Fibroblast of peridontal ligament (primary cell): Measurements from ENCODE around the gene GSTA4.
"Not testable (repeated sequence)": the region's sequence is repeated elsewhere in the genome, so short reads cannot be mapped to it uniquely, and the experiment has no call there.

Experiments used
- DNase-seq: peaks from one replicate; pipeline ENCODE4 v3.0.0-alpha.2; 2010; ENCODE audit errors: extremely low read depth

GSTA4 gene

DNA sequence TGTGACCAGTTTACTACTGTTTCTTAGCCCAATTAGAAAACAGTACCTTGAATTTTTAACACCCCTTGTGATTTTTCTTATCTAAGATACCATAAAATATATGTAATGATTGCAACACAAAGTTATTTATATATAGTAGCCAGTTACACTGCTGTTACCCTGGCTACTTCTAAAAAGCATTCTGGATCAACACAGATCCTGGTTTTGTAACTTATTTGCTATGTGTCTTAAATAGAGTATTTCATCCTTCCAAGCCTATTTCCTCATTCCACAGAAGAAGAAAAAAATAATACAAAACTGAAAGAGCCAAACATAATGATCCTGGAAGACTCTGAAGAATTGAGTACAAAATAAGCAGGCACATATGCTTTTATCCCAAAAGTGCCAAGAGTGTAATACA is 19.0 kb upstream of the GSTA4 start:
- DNase-seq, result peak; percentile 92

DNA sequence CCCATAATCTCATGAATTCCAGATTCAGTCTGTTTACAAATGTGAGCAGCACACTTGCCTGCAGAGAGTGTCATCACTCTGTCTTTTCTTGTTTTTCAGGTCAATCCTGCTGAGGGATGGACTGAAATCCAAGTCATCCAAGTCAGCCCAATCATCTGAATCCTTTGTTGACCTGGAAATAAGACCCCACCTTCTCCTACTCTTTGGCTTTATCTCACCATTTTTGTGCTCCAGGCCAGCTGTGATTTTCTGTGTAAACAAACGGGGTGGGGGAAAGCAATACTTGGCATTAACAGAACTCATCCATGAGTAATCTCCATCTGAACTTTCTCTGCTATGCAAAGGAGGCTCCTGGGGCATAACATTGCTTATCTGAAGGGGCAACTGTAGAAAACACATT is 16.9 kb upstream of the GSTA4 start:
- DNase-seq, result peak; percentile 60

- no peak for DNase-seq
Measured at GRCh38 chr6:53010504-53010903, 15.4 kb upstream of the GSTA4 start.

GRCh38 chr6:53009511-53009910 is 14.4 kb upstream of the GSTA4 start:
- no peak for DNase-seq

GRCh38 chr6:53009056-53009455 is 14.0 kb upstream of the GSTA4 start:
- DNase-seq, result no peak

GRCh38 chr6:53008192-53008687 is 13.2 kb upstream of the GSTA4 start:
- not testable (repeated sequence) for DNase-seq

GRCh38 chr6:53005663-53006250 is 10.7 kb upstream of the GSTA4 start:
- no peak for DNase-seq

- DNase-seq, result no peak
Measured at GRCh38 chr6:52999456-52999855, 4.4 kb upstream of the GSTA4 start.

DNA sequence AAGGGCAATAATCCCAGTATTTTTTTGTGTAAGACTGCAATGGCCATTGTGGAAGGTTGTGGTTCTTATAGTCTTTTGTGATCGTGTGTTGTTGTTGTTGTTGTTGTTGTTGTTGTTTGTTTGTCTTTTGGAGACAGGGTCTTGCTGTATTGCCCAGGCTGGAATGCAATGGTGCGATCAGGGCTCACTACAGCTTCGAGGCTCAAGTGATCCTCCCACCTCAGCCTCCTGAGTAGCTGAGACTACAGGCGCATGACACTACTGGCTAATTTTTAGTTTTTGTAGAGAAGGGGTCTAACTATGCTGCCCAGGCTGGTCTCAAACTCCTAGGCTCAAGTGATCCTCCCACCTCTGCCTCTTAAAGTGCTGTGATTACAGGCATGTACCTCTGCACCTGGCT is 3.5 kb upstream of the GSTA4 start:
- no peak for DNase-seq

DNA sequence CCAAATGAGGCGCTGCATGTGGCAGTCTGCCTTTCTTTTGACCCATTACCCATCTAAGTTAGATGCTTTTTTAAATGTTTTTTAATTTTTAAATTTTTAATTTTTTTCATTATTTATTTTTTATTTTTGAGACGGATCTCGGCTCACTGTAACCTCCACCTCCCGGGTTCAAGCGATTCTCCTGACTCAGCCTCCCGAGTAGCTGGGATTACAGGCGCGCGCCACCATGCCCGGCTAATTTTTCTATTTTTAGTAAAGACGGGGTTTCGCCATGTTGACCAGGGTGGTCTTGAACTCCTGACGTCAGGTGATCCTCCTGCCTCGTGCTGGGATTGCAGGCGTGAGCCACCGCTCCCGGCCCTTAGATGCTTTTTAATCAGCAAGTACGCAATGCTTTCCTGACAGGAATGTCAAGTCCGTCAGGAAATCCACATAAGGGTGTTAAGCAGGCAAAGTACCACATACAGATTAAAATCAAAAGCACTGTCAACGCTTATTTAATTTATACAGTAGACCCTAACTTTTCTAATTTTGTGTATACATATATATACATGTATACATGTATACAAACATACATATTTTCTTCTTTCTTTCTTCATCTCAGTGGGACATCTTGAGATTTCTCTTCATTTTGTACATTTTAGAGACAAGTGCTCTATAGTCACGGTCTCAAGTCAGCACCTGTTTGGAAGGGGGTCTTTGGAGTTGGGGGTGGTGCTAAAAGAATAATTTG is 995 bp upstream of the GSTA4 start:
- DNase-seq, result peak; percentile 85

GRCh38 chr6:52994839-52995088 is 320 bp downstream of the GSTA4 start:
- no peak for DNase-seq

DNA sequence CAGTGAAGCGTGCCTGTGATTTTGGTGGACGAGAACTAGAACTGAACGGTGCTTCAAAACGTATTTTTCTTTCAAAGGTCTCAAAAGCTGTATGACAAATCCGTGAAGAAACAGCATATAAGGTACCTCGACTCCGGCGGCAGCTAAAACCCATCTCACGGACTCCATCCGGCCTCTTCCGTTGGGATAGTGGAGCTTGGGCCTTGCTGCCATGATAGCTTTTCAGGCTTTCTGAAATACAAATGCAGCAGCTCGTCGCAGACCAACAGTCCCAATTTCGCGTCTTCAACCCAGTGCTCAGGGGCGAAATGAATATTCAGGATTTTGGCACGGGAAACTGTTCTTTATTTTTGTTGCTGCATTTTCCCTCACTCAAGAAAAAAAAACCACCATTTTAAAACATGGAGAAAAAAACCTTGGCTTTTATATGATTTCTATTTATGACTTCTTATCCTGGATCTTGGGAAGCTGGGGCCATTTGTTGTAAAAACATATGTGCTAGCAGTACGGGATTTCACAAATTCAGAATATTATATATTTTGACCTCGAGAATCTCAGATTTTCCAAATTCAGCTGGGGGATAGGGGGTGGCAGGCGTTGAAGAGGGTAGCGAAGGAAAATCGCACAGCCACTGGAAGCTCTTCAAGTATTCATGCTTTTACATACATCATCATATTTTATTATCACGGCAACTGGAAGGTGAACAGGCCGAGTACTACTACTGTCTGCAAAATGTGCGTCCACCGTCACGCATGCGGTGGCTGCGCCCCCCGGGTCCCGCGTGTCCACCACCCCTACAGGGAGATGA is 849 bp downstream of the GSTA4 start:
- peak; percentile 53 for DNase-seq

DNA sequence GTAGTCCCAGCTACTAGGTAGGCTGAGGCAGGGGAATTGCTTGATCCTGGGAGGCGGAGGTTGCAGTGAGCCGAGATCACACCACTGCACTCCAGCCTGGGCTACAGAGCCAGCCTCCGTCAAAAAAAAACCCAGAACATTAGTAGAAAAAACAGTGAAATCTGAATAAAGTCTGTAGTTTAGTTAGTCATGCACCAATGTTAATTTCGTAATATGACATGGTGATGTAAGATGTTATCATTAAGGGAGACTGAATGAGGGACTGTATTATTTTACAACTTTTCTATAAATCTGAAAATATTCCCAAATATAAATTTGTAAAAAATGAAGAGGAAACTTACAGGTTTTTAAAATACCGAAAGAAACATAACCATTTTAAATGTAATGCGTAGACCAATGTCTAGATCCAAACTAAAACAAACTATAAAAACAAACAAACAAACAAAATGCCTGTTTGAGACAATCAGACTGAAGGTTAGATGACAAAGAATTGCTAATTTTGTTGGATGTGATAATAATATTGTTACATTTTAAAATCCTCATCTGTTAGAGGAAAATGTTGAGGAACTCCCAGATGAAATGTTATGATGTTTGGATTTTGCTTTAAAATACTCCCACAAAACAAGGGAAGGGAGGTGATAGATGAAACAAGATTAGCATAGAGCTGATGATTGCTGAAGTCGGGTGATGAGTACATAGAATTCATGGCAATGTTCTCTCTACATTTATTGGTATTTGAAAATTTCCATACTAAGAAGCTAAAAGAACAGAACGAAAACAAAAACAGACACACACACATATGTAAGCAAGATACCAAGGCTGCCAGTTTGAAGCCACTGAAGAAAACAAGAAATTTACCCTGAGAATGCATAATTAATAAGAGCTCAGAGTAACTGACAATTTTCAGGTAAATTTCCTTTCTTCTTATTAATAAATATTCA is 1.8 kb downstream of the GSTA4 start:
- DNase-seq, result peak; percentile 84

DNA sequence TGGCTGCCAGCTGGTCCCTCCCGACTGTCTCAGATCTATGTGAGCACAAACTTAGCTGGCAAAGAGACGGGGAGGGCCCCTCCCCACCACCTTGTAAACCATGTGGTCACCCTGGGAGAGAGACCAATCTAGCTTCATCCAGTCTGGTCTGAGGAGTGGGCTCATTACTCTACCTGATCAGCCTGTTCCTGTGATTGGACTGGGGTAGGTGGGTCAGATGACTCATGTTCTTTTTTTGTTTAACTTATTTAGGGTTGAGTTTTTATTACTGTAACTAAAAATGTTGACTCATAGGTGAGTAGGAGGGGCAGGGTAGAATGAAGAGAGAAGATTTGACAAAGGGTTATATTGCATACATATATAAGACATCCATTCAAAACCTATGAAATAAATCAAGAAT is 4.7 kb downstream of the GSTA4 start:
- DNase-seq, result no peak

- DNase-seq, result no peak
Measured at GRCh38 chr6:52985228-52985627, 9.9 kb downstream of the GSTA4 start.

GRCh38 chr6:52984247-52984646 is 10.8 kb downstream of the GSTA4 start:
- no peak for DNase-seq

DNA sequence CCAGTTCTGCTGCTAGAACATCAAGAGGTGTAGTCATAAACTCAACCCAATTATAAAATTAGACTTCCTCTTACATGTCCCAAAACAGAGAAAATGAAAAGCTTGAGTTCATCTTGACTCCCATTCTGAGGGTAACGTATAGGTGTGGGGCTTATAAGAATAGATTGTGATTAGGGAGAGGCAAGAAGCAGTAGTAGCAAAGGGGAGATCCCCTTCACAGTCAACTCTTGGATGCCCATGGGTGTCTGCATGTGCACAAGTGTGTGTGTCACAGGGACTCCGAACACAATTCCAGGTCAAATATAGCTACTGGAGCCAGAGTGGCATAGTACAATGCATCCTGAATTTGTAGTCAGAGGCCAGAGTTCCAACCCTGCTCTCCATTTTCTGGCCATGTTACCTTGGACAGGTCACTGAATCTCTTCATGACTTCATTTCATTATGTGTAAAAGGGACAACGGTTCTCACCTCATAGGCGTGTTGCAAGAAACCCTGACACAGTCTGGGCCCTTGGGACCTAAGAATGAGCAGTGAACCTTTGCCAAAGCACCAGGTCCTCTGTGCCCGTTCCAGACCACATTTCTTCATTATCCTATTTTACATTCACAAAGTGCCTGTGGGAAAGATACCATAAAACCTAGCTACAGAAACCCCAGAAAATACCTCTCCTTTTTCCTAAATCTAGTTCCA is 11.8 kb downstream of the GSTA4 start:
- no peak for DNase-seq

DNA sequence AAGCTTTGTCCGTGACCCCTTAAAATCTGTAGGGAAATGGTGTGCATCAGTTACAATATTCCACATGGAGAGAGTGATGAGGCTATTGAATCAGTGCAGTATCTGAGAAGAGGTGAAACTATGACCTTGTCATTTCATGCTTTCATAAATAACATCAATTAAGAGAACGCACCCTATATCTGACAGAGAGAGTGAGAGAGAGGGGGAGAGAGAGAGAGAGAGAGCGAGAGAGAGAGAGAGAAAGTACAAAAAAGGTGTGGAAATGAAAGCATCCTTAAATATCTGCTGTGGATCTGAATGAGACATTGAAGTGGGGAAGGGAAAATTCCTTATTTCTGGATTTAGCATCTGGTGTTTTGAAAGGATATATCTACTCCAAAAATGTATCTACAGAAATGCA is 12.4 kb downstream of the GSTA4 start:
- DNase-seq, result no peak

DNA sequence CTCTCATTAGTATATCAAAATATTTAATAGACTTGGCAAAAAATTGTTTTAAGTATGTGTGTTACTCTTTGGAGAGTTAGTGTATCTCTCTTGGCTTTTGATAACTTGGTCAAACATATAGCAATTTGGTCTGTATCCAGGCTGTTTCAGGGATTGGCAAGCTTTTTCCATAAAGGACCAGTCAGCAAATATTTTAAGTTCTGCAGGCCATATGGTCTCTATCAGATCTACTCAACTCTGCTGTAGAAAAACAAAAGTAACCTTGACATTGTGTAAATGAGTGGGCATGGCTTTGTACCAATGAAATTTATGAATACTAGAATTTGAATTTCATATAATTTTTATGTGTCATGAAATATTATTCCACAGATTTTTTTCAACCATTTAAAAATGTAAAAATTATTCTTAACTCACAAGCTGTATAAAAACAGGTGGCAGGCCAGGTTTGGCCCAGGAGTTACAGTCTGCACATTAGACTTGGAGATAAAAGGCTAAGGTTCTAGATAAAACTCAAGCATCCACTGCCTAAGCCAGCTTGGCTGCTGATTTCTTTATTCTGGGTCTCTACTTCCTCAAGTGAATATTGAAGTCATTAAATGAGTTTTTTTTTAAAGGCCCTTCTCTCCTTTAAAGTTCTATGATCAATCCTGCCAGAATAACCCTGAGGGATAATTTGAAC is 13.7 kb downstream of the GSTA4 start:
- DNase-seq, result peak; percentile 13

DNA sequence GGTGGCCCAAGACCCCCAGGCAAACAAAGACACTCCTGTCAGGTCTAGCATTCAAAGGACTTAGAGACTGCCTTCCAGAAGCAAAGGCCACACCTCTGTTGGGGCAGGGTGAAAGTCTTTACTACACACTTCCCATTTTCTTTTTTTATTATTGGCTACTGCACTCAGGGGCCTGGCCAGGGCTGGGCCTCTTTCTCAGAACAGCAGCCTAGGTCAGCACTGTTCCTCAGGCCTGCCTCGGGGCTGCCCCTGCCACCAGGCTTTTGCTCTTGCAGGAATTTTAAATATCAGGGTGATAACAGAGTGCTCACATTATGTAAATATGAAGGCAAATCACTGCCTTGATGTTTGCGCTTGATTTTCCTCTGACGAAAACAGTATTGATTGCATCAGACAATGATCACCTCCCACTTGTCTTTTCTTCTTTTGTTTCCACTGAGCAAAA is 18.5 kb downstream of the GSTA4 start:
- no peak for DNase-seq

- no peak for DNase-seq
Measured at GRCh38 chr6:52976149-52976548, 18.9 kb downstream of the GSTA4 start.
